LNCaP clone FGC (cell line): ENCODE results near the gene DHRS2.
"Not testable (repeated sequence)": the region's sequence is repeated elsewhere in the genome, so short reads cannot be mapped to it uniquely, and the experiment has no call there.

Experiments
- DNase-seq: peaks from one replicate; pipeline ENCODE4 v3.0.0-alpha.2; 2011; ENCODE audit warnings: low read depth
- H3K4me3 ChIP-seq: 2 replicates; pipeline ENCODE4 v1.5.1; 2011; ENCODE audit warnings: mild to moderate bottlenecking, low read depth, low read length, control low read depth
- CTCF ChIP-seq: IDR thresholded peaks from 2 replicates; pipeline ENCODE4 v1.5.1; 2012; ENCODE audit warnings: mild to moderate bottlenecking; ENCODE audit not compliant: control insufficient read depth, insufficient read depth; ENCODE audit errors: extremely low read depth

DHRS2 gene, protein sequence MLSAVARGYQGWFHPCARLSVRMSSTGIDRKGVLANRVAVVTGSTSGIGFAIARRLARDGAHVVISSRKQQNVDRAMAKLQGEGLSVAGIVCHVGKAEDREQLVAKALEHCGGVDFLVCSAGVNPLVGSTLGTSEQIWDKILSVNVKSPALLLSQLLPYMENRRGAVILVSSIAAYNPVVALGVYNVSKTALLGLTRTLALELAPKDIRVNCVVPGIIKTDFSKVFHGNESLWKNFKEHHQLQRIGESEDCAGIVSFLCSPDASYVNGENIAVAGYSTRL

GRCh38 chr14:23636317-23637211, at the start of gene DHRS2:
Gene DHRS2 (plus strand): TSS chr14:23636364. CDS start chr14:23638865, 2,501 bp downstream.
- H3K4me3 ChIP-seq = no peak within 1 kb of the TSS
- no peak for DNase-seq
- no peak for TF ChIP-seq CTCF

DNA sequence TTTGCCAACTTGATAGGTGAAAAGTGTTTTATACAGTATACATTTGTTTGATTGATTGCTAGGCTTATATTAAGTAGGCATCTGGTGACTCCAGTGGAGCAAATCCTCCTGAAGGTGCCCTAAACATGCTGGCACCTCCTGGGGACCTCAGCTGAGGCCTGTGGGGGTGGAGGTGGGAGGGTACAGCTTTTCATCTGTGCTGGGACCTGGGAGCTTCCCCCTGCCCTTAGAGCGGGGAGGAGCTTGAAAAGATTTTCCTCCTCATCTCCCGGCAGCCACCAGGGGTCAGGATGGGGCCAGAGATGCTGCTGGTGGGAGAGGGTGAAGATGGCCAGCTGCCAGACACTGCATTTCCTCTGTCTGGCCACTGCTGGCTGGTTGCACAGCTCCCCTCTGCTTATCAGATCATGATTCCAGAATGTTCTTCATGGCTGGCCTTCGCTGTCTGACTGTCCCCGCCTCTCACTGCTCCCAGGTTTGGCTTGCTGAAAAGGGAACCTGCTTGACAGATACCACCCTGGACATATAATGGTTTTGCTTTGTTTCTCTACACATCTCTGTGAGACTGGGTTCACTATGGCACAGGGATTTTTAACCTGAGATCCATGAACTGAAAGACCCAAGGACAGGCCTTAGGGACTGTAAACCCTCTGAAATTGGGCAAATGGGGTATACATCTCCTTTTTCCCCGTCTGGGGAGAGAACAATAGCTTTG, 47.1 kb upstream of the DHRS2 start:
- TF ChIP-seq CTCF = peak; percentile 87
- DNase-seq = peak; percentile 72
- no peak overlapping the region for H3K4me3 ChIP-seq

DNA sequence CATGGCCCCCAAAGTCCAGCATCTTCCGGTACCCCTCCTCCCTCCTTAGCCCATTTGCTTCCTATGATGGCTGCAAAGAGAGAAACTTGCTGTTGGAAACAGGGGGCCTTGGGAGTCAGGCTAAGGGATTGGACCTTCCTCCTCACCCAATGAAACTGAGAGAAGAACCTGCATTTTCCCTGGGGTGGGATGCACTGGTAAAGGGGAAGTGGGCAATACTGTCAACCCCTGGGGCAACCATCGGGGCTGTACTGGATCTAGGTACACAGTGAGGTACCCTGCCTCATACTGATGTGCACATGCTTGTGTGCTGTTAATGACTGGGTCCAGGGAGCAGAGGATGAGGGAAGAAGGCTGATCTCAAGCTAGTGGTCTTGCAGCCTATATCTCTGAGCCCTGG, 46.6 kb upstream of the DHRS2 start:
- no peak for TF ChIP-seq CTCF
- DNase-seq = no peak
- H3K4me3 ChIP-seq = no peak overlapping the region

GRCh38 chr14:23590198-23590597, 46.0 kb upstream of the DHRS2 start:
- DNase-seq = no peak
- H3K4me3 ChIP-seq = no peak overlapping the region
- TF ChIP-seq CTCF = no peak

GRCh38 chr14:23594191-23594590, 42.0 kb upstream of the DHRS2 start:
- not testable (repeated sequence) for DNase-seq, H3K4me3 ChIP-seq

DNA sequence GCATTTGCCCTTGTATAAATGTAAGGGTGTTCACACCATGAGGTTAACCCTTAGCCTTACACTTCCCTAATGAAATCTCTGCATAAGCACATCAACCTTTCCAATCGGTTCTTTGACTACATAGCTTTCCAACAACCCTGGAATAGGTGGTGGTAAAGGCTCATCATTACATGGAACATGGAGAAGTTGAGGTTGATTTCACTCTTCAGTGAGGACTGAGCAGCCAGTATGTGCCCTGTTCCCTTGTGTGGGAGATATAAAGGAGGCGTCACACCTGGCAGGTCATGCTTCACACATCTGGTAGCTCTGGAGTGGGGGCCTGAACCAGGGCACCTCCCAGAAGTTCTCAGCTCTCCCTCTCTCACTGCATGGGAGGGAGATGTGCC, 35.8 kb upstream of the DHRS2 start:
- no peak for TF ChIP-seq CTCF

DNA sequence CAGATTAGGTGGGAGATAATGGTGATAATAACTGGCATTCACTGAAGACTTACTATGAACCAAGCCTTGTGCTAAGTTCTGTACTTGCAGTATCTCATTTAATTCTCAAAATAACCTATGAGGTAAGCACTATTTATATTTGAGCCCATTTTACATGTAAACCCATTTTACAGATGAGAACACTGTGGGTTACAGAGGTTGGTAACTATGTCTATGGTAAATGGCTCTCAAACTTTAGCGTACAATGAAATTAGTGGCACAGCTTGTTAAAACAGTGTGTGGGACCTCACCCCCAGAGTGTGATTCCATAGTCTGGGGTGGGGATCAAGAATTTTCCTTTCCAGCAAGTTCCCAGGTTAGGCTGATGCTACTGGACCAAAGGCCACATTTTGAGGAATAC, 35.4 kb upstream of the DHRS2 start:
- no peak overlapping the region for H3K4me3 ChIP-seq
- DNase-seq = no peak
- TF ChIP-seq CTCF = no peak

More for the DNA sequence above, 35.8 kb upstream of the DHRS2 start:
- no peak for DNase-seq
- no peak overlapping the region for H3K4me3 ChIP-seq
